Gastrocnemius medialis (tissue), 4 donors: ENCODE data around the gene DNAJC15.

Source experiments
- CTCF ChIP-seq, 5 experiments: fragments of 450-650 bp in 3 of 5; fragments of 200-600 bp in 2 of 5; sonication (generic) in 2 of 5; IDR thresholded peaks in 4 of 5; conservative IDR thresholded peaks in 1 of 5; 1 replicate in 4 of 5; 2 replicates in 1 of 5; pipeline ENCODE4 v1.5.1; 2016 to 2019; ENCODE audit warnings: antibody characterized with exemption in 5 of 5, mild to moderate bottlenecking in 3 of 5, moderate library complexity in 3 of 5
- POLR2A ChIP-seq, 2 donors: fragments of 450-650 bp; IDR thresholded peaks; one replicate each; pipeline ENCODE4 v1.6.1; 2017; ENCODE audit warnings: antibody characterized with exemption in 2 of 2, mild to moderate bottlenecking in 2 of 2, moderate library complexity in 2 of 2

GRCh38 chr13:43110036-43110435 is 86.7 kb downstream of the DNAJC15 start:
- TF ChIP-seq CTCF (IDR thresholded peaks at IDR 0.05 in 4 of 5, conservative IDR thresholded peaks at IDR 0.05 in 1 of 5) (no peak), POLR2A (IDR thresholded peaks at IDR 0.05) (no peak)
